Measurements from ENCODE around the gene CST4.
"Not testable (repeated sequence)": the region's sequence is repeated elsewhere in the genome, so short reads cannot be mapped to it uniquely, and the experiment has no call there.

The CST4 gene, protein sequence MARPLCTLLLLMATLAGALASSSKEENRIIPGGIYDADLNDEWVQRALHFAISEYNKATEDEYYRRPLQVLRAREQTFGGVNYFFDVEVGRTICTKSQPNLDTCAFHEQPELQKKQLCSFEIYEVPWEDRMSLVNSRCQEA

DNA sequence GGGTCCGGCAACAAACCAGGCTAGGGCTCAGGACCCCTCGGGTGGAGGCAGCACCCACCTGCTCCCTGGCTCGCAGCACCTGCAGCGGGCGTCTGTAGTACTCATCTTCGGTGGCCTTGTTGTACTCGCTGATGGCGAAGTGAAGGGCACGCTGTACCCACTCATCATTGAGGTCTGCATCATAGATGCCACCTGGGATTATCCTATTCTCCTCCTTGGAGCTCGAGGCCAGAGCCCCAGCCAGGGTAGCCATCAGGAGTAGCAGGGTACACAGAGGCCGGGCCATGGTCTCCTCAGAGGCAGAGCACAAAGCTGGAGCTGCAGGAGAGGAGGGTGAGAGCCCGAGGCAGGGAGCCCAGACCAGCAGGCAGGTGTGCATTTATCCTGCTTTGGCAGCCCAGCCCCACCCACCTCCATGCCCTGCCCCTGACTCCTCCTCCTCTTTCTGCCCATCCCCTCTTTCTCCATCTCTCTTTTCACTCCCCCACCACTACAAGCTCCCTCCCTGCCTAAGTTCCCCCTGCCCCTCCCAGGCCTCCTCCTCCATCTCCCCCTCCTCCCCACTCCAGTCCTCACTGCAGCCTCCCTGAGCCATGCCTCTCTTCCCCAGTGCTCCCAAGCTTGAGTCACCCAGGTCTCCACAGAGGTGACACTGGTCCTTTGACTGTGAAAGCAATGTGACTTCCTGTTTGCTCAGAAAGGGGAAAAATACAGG is at the start of gene CST4:
Gene CST4, minus strand, starts transcription at position 355 of the 715 bp plus-strand sequence. Its CDS starts 69 bp downstream, at position 286.
- not testable (repeated sequence) for DNase-seq

DNA sequence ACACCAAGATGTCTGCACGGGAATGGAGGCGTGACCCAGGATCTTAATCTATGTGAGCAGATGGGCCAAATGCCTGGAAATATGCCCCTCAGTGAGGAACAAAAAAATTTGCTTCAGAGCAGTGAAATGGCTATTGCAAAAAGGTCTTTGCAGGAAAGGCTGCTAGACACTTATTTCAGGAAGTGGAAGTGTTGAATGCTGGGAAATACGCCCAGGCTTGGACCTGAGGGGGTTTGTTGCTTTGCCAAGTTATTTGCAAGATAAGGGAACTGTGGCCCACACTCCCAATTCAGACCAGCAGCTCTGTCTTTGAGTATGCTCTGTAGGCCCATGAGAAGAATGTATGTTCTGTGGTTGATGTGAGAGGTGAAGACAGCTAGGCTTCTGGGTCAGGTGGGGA is 46.6 kb upstream of the CST4 start:
- DNase-seq, result not testable (repeated sequence)

DNA sequence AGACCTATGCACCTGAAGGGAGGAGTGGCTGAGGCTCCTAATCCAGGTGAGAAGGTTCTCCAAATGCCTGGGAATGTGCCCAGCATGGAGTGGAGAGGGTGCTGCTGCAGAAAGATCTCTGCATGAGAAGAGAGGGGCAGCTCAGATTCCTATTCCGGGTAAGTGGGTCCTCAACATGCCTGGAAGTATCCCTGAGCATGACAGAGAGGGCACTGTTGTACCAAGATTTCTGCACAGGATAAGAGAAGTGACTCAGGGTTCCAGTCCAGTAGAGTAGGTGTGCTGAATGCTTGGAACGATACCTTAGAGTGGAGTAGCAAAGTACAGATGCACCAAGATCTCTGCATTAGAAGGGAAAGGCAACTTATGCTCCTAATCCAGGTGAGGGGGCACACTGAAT is 46.1 kb upstream of the CST4 start:
- not testable (repeated sequence) for DNase-seq

DNA sequence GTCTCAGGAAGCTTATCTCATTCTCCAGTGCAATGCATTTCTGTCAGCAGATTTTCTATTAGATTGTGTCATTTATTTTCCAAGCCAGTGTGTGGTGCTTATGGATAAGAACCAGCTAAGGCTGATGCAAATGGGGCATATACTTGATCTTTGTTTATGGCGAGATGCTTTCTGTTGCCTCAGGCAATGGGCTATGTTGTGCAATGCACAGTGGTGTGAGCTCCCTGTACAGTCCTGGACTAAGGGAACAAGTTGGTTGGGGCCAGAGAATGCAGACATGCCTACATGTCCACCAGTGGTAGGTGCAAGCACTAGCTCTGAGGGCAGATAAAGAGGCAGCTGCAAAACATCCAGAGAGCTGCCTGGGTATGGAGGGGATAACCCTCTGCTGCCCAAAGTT is 45.6 kb upstream of the CST4 start:
- not testable (repeated sequence) for DNase-seq

DNA sequence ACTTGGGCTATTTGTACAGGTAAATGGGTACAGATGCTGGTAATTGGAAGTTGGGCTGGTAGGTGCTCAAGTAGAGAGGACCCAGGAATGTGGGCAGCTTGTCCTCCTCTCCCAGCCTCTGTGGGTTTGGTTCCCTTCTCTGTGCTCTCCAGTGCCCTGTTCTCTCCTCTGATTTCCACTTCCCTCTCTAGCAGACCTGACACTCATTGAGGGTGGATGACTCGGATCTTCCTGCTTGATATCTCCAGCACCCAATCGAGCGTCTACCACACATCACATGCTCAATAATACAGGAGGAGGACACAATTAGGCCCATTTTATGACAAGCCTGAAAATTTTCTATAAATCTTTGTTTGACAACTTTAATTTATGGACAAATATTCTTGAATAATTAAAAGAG is 38.2 kb upstream of the CST4 start:
- DNase-seq, result no peak

DNA sequence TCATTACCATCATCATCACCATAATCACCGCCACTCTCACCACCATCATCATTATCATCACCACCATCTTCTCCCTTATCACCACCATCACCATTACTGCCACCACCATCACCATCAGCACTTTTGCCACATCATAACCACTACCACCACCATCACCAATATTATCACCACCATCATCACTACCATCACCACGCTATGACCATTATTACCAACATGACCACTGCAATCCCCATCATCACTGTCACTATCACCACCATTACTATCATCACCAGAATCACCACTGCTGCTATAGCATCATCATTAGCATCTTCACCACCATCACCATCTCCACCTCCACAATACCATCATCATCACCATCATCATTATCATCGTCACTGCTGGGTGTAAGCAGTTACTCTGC is 36.3 kb upstream of the CST4 start:
- DNase-seq, result no peak

DNA sequence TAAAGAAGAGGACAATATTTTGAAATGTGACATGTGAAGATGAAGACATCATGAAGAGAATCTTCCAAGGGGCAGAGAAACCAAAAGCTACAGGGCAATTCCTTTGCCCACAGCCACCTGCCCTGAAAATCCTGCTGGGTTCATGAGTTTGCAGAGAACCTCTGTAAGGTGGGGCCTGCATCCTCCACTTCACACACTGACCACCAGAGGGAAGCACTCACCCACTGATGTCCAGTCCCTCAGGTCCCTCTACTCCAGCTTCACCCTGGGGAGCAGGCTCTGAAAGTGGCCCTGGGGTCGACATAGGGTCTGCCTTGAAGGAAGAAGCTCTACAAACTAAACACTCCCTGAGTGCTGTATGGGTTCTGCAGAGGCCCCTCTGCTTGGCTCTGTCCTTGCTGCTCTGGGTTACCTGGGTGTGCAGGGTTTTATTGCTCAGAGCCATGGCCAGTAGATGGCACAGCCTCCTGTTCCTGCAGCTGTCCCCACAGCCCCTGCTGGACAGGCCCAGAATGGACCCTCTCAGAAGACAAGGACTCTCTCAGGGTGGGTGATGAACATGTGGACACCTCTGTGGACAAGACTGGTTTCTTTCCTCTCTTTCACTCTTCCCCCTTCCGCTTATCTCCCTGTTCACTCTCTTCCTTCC is 34.9 kb upstream of the CST4 start:
- DNase-seq, result not testable (repeated sequence)

DNA sequence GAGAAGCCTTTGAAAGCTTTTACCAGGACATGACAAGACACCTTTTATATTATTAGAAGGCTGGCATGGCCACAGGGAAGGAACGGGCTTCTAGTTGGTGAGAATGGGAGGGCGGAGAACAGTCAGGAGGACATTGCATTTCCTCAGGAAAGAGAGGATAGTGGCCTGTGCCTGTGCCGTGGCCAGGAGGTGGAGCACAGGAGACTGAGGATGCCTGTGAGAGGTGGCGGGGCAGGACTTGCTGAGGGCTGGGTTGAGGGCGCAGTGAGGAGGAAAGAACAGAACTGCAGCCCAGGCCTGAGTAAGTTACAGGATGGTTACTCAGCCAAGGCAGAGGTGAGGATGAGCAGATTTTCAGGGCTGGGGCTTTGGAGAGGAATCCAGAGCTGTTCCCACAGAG is 34.0 kb upstream of the CST4 start:
- DNase-seq, result not testable (repeated sequence)

DNA sequence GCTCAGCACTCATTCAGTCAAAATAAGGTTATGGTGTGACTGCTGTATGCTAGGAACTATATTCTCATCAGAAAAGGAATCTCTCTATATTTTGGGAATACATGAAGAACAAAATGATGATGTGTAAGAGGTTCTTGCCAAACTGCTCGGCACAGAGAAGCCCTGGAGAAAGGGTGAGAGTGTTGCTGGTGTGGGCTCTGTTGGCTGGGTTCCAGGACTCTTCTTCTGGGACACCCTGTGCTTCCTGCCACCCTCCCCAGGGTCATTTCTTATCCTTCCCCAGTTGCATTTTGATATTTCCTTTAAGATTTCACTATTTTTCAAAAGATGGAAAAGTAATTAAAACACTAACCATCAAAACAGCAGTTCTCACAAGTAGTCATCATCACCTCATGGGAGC is 33.1 kb upstream of the CST4 start:
- DNase-seq, result no peak

DNA sequence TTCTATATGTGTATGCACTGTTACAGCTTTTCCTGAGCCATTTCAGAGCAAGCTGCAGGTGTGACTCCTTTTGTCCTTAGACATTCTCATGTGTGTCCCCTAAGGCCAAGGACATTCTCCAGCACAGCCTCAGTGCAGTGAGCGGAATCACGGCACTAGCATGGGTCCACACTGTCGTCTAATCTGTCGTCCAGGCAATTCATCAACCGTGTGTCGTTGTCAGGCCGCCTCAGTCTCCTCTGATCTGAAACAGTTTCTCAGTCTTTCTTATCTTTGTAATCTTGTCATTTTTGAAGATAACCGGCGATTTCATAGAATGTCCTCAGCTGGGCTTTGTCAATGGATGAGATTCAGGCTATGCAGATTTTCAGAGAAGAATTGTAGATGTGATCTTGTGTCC is 30.5 kb upstream of the CST4 start:
- not testable (repeated sequence) for DNase-seq

DNA sequence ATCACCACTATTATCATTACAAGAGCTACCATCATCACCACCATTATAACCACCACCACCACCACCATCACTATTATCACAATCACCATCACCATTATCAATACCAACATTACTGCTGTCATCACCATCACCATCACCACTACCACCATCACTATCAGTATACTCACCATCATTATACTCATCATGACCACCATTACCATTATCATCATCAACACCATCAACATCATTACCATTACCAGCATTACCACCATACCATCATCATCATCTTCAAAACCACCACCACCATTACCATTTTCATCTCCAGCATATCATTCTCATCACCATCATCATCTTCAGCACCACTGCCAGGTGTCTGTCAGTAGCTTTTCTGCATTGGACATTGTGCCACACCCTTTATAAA is 22.9 kb upstream of the CST4 start:
- DNase-seq, result not testable (repeated sequence)

DNA sequence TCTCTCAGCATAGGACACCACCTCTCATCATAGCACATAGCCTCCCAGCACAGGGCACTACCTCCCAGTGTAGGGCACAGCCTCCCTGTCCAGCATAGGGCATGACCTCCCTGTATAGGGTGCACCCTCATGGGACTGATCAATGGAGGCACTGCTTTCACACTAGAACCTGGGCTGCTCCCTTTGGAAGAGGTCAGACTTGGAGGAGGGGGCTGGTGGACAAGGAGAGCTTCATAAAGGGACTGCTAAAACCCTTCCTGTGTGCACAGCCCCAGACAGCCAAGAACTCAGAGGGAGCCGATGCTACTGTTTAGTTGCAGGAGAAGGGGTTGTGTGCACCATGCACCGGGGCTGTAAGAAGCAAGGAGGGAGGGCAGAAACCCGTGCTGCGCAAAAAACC is 21.9 kb upstream of the CST4 start:
- DNase-seq, result no peak

DNA sequence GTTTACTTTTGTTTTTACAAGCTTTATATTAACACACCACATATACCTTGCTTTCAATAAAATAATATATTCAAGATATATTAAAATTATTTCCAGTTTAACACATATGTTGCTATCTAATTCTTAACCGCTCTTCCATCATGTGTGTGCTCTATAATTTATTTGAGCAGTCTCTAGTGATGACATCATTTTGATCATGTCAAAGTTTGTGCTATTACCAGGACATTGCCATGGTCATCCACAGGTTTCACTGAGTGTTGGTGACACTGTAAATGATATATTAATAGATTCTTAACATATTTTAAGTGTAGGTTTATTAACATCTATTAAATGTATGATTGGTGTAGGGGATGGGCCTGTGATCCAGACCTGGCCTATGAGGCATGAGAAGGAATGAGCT is 17.1 kb upstream of the CST4 start:
- no peak for DNase-seq

DNA sequence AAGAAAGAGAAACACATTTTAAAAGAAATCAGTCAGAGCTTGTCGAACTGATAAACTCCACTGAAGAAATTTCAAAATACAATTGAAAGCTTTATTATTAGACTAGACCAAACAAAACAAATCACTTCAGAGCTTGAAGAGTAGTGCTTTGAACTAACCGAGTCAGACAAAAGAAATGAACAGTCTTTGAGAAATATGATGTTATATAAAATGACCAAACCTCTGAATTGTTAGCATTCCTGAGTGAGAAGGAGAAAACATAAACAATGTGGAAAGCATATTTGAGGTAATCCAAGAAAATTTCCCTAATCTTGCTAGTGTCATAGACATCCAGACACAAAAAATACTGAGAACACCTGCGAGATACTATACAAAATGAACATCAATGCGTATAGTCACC is 13.2 kb upstream of the CST4 start:
- DNase-seq, result no peak

DNA sequence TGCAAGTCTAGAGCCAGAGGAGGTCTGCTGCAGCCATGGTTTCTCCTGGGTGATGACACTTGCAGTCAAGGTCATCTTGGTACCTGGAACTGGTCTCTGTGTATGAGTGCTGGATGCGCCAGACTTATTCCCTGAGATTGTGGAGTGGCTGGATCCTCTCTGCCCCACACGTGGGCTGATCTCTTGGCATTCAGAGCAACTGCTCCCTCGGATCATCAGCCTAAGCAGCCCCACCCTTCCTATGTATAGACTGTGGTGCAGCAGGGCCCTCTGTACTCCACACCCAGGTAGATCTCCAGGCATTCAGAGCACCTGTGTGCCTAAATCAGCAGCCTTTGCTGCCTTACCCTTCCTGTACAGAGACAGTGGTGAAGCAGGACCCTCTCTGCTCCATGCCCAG is 12.1 kb upstream of the CST4 start:
- DNase-seq, result no peak

DNA sequence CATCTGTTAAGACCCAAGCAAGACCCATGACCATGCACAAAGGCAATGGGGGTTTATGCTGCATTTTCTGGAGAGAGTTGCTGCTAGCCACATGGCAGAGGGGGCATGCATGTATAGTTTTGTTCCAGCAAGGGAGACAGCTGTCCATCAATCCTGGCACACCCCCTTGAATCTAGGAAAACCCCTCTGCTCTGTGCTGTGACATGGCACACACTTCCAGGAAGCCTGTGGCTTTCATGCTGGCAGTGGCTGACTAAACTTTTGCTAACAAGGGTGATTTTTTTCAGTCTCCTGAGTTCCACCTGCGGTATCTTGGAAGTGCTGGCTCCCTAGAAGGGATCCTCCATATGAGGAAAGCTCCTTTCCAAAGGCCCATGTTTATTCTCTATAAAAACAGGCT is 9.1 kb upstream of the CST4 start:
- DNase-seq, result no peak

DNA sequence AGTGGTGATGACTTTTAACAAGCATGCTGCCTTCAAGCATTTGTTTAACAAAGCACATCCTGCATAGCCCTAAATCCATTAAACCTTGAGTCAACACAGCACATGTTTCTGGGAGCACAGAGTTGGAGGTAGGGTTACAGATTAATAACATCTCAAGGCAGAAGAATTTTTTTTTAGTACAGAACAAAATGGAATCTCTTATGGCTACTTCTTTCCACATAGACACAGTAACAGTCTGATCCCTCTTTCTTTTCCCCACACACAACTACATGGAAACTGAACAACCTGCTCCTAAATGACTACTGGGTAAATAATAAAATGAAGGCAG is 6.2 kb upstream of the CST4 start:
- DNase-seq, result not testable (repeated sequence)

DNA sequence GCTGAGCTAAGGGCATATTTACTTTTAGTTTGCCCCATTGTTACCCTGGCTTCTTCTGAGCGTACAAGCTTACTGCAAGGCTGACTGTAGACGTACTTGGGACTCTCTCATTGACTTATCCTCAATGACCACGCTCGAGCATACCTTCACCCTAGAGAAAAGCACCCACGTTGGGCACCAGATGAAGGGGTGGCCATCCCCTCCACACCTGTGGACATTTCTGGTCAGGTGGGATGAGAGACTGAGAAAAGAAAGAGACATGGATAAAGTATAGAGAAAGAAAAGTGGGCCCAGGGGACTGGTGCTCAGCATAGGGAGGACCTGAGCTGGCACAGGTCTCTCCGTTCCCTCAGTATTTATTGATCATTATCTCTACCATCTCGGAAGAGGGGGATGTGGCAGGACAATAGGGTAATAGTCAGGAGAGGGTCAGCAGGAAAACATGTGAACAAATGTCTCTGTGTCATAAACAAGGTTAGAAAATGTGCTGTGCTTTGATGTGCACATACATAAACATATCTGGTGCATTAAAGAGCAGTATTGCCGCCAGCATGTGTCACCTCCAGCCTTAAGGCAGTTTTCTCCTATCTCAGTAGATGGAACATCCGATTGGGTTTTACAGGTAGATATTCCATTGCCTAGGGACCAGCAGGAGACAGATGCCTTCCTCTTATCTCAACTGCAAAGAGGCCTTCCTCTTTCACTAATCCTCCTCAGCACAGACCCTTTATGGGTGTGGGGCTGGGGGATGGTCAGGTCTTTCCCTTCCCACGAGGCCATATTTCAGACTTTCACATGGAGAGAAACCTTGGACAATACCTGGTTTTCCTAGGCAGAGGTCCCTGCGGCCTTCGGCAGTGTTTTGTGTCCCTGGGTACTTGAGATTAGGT is 5.6 kb upstream of the CST4 start:
- not testable (repeated sequence) for DNase-seq

DNA sequence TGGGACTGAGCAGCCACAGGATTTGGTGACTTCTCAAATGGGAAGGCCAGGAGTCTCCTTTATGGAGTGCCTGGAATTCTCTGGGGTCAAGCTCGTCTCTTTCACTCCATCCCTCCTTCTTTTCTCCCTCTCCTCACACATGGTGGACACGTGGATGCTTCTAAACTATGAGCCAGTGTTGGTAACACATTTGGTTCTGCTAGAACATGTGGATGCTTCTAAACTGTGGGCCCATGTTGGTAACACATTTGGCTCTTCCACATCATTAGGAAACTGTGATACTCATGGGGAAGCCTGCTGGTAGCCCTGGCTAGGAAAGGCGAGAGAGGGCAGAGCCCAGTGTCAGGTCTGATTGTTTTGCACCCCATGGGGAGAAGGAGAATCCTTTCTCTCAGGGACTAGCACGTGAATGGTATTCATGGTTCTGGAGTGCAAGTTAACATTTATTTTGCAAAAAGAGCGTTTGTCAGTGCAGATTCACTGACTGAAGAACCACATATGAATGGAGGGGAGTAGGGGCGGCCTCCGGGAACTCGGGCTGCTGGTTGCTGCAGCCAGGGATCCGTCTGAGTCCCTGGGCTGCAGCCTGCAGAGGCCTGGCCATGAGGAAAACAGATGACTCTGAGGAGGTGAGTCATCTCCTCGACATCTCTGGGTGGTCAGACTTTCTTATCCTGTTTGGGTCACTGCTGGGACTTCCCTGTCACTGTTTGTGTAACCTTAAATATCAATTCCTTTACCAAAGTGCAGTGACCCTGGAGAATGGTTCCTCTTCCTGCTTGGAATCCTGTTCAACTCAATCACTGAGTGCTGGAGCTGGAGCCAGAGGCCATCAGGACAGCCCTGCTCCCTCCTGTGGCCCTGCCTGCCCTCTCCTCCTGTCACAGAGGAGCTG is 4.1 kb upstream of the CST4 start:
- DNase-seq, result not testable (repeated sequence)

DNA sequence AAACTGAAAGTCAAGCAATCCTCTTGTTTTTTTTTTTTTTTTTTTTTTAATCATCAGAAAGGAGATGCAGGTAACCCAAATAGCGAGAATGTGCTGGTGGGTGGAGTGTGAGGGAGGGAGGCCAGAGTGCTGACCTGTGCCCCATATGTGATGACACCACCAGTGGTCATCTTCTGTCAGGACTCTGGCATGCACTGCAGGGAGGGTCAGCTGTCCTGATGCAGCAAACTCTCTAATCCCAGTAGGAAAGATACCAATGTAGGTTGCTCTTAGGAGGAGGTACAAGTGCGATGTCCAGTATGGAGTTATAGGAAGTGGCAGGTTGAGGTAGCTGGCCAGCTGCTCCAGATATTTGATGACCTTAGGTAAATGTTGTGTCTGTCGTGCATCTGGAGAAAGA is 2.8 kb upstream of the CST4 start:
- no peak for DNase-seq

DNA sequence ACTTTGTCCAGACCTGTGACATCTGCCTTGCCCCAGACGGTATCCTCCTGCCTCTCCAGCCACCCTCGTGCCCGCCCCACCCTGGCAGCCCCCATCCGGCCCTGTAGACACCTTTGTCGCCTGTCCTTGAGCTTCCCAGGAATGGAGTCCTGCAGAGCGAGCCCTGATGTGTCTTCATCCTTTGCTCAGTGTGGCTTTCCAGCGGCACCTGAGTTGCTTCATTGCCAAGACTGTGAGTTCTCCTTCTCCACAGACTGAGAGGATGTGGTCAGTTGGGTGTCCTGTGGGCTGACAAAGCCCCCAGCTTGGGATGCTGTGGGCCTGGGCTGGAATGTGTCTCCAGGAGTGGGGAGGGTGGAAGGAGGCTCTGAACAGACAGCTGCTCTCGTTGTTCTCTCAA is 1.7 kb upstream of the CST4 start:
- DNase-seq, result no peak

DNA sequence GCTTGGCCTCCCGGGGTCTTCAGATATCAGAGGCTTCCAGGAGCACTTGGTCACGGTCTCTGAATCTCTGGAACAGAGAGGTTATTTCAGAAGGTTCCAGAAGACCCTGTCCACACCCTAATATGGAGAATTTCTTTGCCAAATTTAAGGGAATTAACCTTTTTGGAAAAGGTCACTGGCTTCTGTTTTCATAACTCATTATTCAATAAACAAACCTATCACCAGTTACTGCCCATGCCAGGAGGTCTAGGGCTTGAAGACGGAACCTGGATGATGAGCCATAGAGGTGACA is 507 bp upstream of the CST4 start:
- DNase-seq, result no peak

DNA sequence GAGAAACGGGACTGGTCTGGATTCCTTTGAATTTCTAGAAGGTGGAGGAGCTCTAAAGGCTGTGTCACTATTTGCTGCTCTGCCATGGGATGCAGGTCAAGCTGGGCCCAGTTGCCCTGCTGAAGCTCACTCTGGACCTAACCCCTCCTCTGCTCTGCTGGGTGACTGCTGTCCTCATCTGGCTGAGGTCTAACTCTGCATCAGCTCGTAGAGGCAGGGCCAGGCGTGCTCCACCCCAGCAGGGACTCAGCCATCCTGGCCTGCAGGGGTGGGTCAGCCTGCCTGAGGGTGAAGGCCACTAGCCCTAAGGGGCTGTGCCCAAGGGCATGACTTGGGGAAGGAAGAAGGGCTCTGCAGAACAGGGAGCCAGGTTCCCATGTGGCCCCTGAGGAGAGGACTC is 852 bp downstream of the CST4 start:
- no peak for DNase-seq
